ENCODE data around the gene SMIM36.

- no peak for TF ChIP-seq CTCF (IDR thresholded peaks at IDR 0.05)
- TF ChIP-seq POLR2A (IDR thresholded peaks at IDR 0.05), result no peak
Observed at GRCh38 chr17:55458978-55459377, 52.3 kb downstream of the SMIM36 start.
